Loucy (cell line): Measurements from ENCODE around the gene B4GALNT4.

Source experiments
- CTCF ChIP-seq: fragments of 200-600 bp; sonication (generic); conservative IDR thresholded peaks from 2 replicates; pipeline ENCODE4 v1.5.1; 2014; ENCODE audit warnings: mild to moderate bottlenecking, antibody characterized with exemption, low read length
- EZH2phosphoT487 ChIP-seq: fragments of 200-600 bp; IDR thresholded peaks from 2 replicates; pipeline ENCODE4 v1.6.1; 2018; ENCODE audit warnings: antibody characterized with exemption, mild to moderate bottlenecking, moderate library complexity, borderline replicate concordance

GRCh38 chr11:403761-404431 is 34.6 kb downstream of the B4GALNT4 start:
- no peak for TF ChIP-seq CTCF
- TF ChIP-seq EZH2phosphoT487: no peak
